GM21381 (cell line): ENCODE data around the gene SLC49A3.
"Not testable (repeated sequence)": the region's sequence is repeated elsewhere in the genome, so short reads cannot be mapped to it uniquely, and the experiment has no call there.

Experiments
- ATAC-seq: cut with Tn5 transposase; IDR thresholded peaks from one replicate; pipeline ENCODE4 v1.9.1; 2021; ENCODE audit warnings: mild to moderate bottlenecking, moderate library complexity; ENCODE audit not compliant: unreplicated experiment

SLC49A3 gene

DNA sequence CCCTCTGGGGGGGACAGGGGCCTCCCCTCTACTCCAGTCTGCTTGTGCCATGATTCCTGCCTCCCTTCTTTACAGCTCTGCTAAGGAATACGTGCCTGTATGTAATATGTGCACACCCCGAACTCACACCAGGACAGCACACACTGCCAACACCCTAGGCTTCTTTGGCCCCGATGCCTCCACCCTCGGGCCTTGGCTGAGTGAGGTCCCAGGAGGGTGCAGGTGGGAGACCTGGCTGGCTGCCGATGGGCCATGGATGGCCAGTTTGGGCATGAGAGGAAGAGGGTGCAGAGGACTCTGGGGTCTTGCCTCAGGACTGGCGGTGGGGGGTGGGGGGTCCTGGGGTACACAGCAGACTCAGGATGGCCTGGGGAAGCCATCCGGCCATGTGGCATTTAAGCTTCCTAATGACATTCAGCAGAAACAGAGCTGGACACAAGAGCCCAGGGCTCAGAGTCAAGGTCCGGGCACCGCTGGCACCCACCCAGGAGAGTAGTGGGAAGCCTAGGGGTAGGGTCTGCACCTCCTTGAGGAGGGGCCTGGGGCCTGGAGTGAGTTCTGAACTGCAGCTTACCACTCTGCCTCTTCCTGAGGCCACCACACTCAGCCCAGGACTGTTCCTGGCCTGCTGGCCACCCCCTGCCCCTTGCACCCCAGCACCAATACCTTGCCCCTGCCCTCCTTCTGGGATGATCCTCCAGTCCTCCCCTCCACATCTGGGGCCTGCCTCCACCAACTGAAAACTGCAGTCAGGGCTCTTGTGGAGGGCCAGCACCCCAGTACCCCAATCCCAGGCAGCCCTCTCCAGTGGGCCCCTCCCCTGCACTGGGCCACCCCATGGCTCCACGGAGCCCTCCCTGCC lies 14.6 kb upstream of the SLC49A3 start:
- ATAC-seq = no peak

DNA sequence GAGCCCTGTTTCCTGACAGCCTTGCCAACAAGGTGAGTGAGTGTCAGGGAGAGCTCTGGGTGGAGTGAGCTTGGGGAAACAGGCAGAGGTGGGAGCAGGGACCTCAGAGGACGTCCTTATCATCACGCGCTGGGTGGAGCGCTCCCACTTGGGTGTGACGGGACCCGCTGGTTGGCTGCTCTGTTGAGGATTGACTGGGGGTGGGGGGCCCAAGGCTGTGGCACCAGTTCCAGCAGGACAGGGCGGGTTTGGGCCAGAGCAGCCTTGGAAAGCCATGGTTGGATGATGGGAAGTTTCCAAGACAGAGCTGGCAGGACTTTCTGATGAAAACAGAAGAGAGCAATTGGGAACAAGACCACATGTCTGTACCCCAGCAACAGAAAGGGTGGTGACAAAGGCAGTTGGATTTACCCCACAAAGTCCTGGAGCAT lies 13.7 kb upstream of the SLC49A3 start:
- ATAC-seq = no peak

DNA sequence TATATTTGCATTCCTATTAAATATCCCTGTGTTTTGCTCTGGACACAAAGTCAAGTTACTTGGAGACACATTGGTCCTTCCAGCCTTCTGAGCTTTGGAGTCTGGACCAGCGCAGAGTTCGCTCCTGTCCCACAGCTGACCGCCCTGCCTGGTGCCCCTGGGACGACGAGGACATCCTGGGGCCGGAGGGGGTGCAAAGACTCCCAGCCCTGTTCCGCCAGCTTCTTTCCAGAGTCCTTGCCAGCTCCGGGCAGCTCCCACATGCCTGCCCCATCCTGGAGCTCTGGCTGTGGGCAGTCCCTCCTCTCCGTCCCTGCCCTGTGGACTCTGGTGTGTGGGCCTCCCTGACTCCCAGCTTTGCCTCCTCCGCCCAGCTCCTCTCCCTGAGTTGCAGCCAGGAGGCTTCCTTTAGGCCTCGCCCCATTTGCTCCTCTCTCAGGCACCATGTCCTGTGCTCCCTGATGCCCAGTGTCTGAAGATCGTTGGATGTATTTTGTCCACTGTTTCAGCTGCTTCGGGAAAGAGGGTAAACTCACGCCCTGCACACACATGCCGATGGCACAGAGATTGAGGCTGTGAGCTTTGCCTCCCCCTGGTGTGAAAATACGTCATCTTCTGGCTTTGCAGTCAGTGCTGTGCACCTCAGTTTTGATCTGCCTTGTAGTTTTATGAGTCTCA lies 11.8 kb upstream of the SLC49A3 start:
- ATAC-seq = no peak

DNA sequence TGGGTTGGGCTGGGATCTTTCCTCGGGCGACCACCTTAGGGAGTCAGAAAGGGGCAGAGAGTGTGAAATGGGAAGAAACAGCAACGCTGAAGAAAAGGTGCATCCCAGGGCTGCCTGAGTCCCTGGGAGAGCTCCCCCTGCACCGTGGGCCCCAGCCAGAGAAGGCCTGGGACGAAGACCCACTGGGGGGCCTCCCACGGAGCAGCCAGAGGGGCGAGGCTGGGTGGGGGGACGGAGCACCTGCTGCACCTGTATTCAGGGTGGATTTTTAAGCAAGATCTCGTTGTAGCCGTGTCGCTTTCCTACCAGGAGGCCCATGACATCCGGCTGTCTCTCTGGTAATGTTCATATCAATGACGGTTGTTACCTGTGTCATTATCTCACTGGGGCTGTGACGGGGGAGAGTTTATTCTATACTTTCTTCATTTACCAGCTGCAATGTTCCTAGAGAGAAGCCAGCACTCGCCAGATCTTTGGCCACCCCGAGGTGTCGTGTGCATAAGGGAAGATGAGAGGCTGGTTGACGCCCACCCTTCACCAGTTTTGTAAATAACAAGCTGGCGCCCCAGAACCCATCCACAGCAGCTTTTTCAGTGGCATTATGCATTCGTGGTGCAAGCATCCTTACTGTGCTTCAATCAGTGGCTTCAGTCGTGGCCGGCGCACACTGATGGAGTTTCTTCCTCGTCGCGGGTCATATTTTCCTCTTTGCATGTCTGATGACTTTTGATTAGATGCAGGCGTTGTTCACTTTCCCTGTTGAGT lies 11.0 kb upstream of the SLC49A3 start:
- ATAC-seq = no peak

- ATAC-seq = not testable (repeated sequence)
These were observed 5.5 kb upstream of the SLC49A3 start for GRCh38 chr4:694341-694940.

- no peak for ATAC-seq
These were observed 4.0 kb upstream of the SLC49A3 start for GRCh38 chr4:692771-693554.

DNA sequence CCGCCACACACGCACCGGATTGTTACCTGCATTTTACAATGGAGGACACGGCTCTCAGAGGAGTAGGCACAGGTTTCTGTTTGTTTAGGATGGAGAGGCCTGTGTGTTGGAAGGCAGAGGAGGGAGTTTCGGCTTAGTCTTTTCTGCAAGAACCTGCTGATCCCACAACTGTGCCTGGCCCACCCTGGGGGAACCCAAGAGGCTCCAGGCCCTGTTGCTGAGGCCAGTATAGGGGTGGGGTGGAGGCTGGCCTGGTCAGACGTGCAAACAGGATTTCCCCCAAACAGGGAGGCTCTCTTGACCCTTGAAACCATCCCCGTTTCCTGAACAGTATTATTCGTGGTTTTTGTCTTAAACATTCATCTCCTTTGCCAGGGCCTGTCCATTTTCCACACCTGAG lies 772 bp upstream of the SLC49A3 start:
- no peak for ATAC-seq

GRCh38 chr4:687971-688853 lies 739 bp downstream of the SLC49A3 start:
- no peak for ATAC-seq

GRCh38 chr4:687048-687970 lies 1.6 kb downstream of the SLC49A3 start:
- ATAC-seq = no peak

DNA sequence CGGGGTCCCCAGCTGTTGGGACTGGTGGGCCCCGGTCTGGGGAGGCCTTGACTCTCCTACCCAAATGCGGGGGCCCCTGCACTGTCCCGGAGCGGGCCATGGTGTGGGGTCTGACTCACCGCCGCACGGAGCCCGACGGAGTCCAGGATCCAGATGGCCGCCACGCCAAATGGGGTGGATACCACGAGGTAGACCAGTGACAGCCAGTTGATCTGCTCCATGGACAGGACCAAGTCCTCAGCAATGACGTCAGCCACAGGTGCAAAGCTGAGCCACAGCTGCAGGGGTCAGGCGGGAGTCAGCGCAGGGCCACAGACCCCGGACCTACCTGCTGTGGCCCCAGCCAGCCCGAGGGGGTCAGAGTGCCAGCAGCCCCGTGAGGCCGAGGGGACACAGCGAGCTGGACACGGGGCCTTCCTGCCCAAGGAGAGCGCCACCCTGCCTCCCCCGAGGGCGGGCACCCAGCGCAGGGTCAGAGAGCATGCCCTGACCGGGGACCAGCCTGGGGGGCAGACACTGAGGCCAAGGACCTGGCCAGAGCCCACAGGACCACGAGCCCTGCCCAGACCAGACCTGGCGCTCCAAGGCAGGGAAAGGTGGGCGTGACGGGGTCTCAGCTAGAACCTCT lies 2.4 kb downstream of the SLC49A3 start:
- no peak for ATAC-seq

GRCh38 chr4:685679-686412 lies 3.1 kb downstream of the SLC49A3 start:
- ATAC-seq = no peak

GRCh38 chr4:684623-685327 lies 4.2 kb downstream of the SLC49A3 start:
- ATAC-seq = no peak

DNA sequence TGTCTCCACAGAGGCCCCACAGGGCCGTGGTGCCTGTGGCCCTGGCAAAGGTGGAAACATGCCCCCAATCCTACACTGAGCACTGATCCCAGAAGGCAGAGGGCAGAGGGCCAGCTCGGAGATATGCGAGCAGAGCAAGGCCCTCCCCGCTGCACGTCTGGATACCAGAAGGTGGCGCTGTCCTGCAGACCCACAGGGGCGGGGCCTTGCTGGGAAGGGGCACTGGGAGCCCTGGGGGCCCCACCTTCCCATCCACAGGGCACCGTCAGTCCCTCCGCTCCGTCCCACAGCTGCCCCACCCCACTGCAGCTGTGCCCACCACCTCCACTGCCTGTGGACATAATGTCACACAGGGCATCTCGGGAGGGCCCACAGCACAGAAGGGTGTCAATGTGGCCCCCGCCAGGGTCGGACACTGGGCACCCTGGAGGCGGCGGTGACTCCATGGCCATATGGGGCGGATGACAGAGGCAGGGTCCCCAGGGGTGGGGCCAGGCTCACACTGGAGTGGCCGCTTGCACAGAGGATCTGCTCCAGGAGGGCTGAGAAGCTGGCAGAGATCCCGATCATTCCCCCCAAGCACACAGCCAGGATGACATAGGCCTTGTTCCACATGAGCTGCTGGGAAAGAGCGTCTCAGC lies 4.8 kb downstream of the SLC49A3 start:
- ATAC-seq = no peak

DNA sequence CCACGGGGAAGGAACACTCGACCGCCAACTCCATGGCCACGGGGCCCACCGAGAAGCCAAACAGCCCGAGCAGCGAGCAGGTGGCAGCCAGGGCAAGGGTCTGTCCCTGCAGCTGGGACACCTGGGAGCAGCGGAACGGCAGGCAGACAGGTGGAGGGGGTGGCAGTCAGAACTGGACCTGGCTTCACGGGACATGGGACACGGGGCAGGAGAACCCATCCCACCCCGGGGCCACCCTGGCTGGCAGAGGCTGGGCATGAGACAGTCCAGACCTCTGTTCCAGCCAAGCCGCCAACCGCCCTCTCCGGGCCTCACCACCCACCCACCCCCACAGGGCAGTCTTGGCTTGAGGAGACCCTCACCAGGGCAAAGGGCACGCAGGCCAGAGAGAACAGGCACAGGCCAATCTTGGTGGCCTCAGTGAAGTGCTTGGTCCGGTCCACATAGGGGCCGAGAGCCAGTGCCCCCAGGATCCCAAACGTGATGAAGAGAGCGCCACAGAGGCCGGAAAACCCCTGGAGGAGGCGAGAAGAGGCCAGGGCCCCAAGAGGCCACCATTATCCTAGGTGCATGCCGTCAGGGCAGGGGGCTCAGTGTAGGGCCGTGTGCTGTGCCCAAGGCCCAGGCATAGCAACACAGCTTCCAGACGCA lies 5.6 kb downstream of the SLC49A3 start:
- ATAC-seq = no peak

DNA sequence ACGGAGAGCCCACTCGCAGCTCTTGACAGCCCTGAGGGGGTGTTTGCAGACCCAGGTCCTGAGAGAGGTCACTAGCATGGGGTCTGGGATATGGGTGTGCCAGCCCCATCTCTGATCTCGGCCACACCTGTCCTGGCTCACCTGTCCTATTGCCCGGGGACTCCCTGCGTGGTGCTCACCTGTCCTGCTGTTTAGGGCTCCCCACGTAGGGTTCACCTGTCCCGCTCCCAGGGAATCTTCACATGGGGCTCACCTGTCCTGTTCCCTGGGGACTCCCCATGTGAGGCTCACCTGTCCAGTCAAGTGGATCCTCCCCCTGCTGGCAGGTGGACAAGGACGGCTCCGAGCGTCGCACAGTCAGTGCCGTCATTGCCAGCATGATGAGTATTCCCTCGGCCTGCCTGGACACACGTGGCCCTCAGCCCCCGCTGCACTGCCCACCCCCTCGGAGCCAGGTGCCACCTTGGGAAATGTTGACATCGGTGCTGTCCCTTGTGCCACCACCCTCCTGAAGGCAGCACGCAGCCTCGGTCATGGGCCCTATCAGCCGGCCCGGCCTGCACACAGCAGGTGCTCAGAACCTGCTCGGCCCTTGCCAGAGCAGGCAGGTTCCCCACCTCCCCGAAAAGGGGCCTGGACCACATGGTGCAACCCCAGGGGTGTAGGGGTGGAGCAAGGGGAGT lies 6.3 kb downstream of the SLC49A3 start:
- no peak for ATAC-seq
